Liver (tissue), 9 donors: ENCODE measurements around the gene CCDC92. TPM values are rescaled to one million over a fixed set of nuclear protein-coding genes. Genes with fewer than 3 reads are reported as not detected.

Experiments used
- DNase-seq: peaks from one replicate; pipeline ENCODE4 v3.0.0-alpha.2; 2017; ENCODE audit warnings: low spot score
- H3K27ac ChIP-seq, 2 donors: one replicate each; pipeline ENCODE4 v1.7.0; 2013; ENCODE audit warnings: inconsistent platforms in 2 of 2, low read length in 2 of 2, control low read depth in 1 of 2, low read depth in 1 of 2, mild to moderate bottlenecking in 1 of 2
- H3K27me3 ChIP-seq, 4 donors: one replicate each; pipeline versions ENCODE4 v1.6.1 to v1.7.0; 2013; ENCODE audit warnings: low read length in 3 of 4, inconsistent platforms in 1 of 4, mild to moderate bottlenecking in 1 of 4, moderate library complexity in 1 of 4; ENCODE audit not compliant: control insufficient read depth in 4 of 4, insufficient read depth in 4 of 4
- H3K36me3 ChIP-seq, 4 donors: one replicate each; pipeline versions ENCODE4 v1.6.1 to v1.7.0; 2013; ENCODE audit warnings: low read length in 3 of 4, mild to moderate bottlenecking in 3 of 4, low read depth in 1 of 4, moderate library complexity in 1 of 4; ENCODE audit not compliant: control insufficient read depth in 4 of 4, insufficient read depth in 3 of 4
- H3K4me1 ChIP-seq, 4 donors: one replicate each; pipeline versions ENCODE4 v1.6.1 to v1.7.0; 2013; ENCODE audit warnings: low read length in 3 of 4, mild to moderate bottlenecking in 3 of 4, moderate library complexity in 1 of 4; ENCODE audit not compliant: control insufficient read depth in 4 of 4, insufficient read depth in 4 of 4
- H3K4me3 ChIP-seq, 3 donors: one replicate each; pipeline versions ENCODE4 v1.6.1 to v1.7.0; 2013; ENCODE audit warnings: low read length in 3 of 3, control low read depth in 1 of 3, low read depth in 1 of 3, mild to moderate bottlenecking in 1 of 3
- H3K9ac ChIP-seq, 2 donors: one replicate each; pipeline ENCODE4 v1.7.0; 2013; ENCODE audit warnings: low read length in 2 of 2, mild to moderate bottlenecking in 2 of 2, moderate library complexity in 2 of 2, control low read depth in 1 of 2, low read depth in 1 of 2
- H3K9me3 ChIP-seq, 4 donors: one replicate each; pipeline versions ENCODE4 v1.6.1 to v1.7.0; 2013; ENCODE audit warnings: low read length in 3 of 4; ENCODE audit not compliant: control insufficient read depth in 4 of 4
- ATF3 ChIP-seq: IDR thresholded peaks from 2 replicates; pipeline ENCODE4 v1.6.1; 2016; ENCODE audit warnings: antibody characterized with exemption
- CTCF ChIP-seq: fragments of 150-350 bp; IDR thresholded peaks from 2 replicates; pipeline ENCODE4 v1.5.1; 2017; ENCODE audit warnings: improper control_type of control experiment, low read depth, low read length; ENCODE audit not compliant: missing input control
- EGR1 ChIP-seq, 2 donors: IDR thresholded peaks; 2 replicates each; pipeline ENCODE4 v1.6.1; 2016 to 2018; ENCODE audit warnings: antibody characterized with exemption in 2 of 2, low read depth in 2 of 2
- FOXA1 ChIP-seq: IDR thresholded peaks from 2 replicates; pipeline ENCODE4 v1.6.1; 2016; ENCODE audit warnings: antibody characterized with exemption
- FOXA2 ChIP-seq: IDR thresholded peaks from 2 replicates; pipeline ENCODE4 v1.6.1; 2016; ENCODE audit warnings: antibody characterized with exemption
- GABPA ChIP-seq, 2 donors: IDR thresholded peaks in 1 of 2; conservative IDR thresholded peaks in 1 of 2; 2 replicates each; pipeline ENCODE4 v1.6.1; 2016; ENCODE audit warnings: antibody characterized with exemption in 2 of 2, mild to moderate bottlenecking in 1 of 2, moderate library complexity in 1 of 2
- HNF4A ChIP-seq, 2 donors: conservative IDR thresholded peaks; 2 replicates each; pipeline ENCODE4 v1.6.1; 2016; ENCODE audit warnings: antibody characterized with exemption in 2 of 2, mild to moderate bottlenecking in 2 of 2
- HNF4G ChIP-seq: IDR thresholded peaks from 2 replicates; pipeline ENCODE4 v1.6.1; 2016; ENCODE audit warnings: antibody characterized with exemption
- JUND ChIP-seq, 2 donors: IDR thresholded peaks; 2 replicates each; pipeline ENCODE4 v1.6.1; 2016; ENCODE audit warnings: antibody characterized with exemption in 2 of 2
- MAX ChIP-seq: IDR thresholded peaks from 2 replicates; pipeline ENCODE4 v1.6.1; 2016; ENCODE audit warnings: antibody characterized with exemption
- NR2F2 ChIP-seq: IDR thresholded peaks from 2 replicates; pipeline ENCODE4 v1.6.1; 2016; ENCODE audit warnings: antibody characterized with exemption
- RAD21 ChIP-seq, 2 donors: IDR thresholded peaks; 2 replicates each; pipeline ENCODE4 v1.6.1; 2016; ENCODE audit warnings: antibody characterized with exemption in 2 of 2, mild to moderate bottlenecking in 2 of 2
- REST ChIP-seq: IDR thresholded peaks from 2 replicates; pipeline ENCODE4 v1.6.1; 2016; ENCODE audit warnings: antibody characterized with exemption, mild to moderate bottlenecking
- RXRA ChIP-seq, 2 donors: IDR thresholded peaks; 2 replicates each; pipeline ENCODE4 v1.6.1; 2017 to 2018; ENCODE audit warnings: antibody characterized with exemption in 2 of 2, mild to moderate bottlenecking in 1 of 2
- SP1 ChIP-seq: IDR thresholded peaks from 2 replicates; pipeline ENCODE4 v1.6.1; 2018; ENCODE audit warnings: antibody characterized with exemption, mild to moderate bottlenecking
- TAF1 ChIP-seq: conservative IDR thresholded peaks from 2 replicates; pipeline ENCODE4 v1.6.1; 2016; ENCODE audit warnings: antibody characterized with exemption, mild to moderate bottlenecking
- YY1 ChIP-seq: IDR thresholded peaks from 2 replicates; pipeline ENCODE4 v1.6.1; 2016; ENCODE audit warnings: antibody characterized with exemption, mild to moderate bottlenecking
- ZBTB33 ChIP-seq: IDR thresholded peaks from 2 replicates; pipeline ENCODE4 v1.6.1; 2016; ENCODE audit warnings: antibody characterized with exemption
- WGBS: extraction: QIAGEN DNeasy Blood & Tissue Kit; methylation state at CpG from one replicate; pipeline ENCODE4 v1.1.7; 2013; 5-methylcytosine and 5-hydroxymethylcytosine counted together
- polyA plus RNA-seq, 2 donors: library from polyadenylated mRNA; stranded (reverse) in 1 of 2; unstranded in 1 of 2; fragments of 200-250 nt in 1 of 2; fragments of >200 nt in 1 of 2; fragmentation: Nextera tagmentation in 1 of 2; extraction: Ambion mirVana in 1 of 2; gene quantifications; one replicate each; pipeline versions ENCODE4 v1.2.1 to v1.2.3, GENCODE V29; 2013 to 2015
- total RNA-seq, 2 donors: library from RNA; depleted of rRNA; stranded (reverse); fragments of >200 nt; gene quantifications; one replicate each; pipeline ENCODE4 v1.2.3, GENCODE V29; 2014
- donor health status: healthy.
- donor health status: healthy.
- donor health status: healthy.
- donor health status: healthy.
- donor health status: healthy.

CCDC92 gene
- total and polyA plus RNA-seq, 4 donors: 2.1 to 14.6 (median 9.3) TPM

GRCh38 chr12:123893276-123893675, 79.4 kb downstream of the CCDC92 start:
- no peaks in the 10 kb centered on the region for H3K27me3 ChIP-seq
- peaks cover 0 to 3% (median 0%) of the 10 kb centered on the region in 4 donors for H3K4me1 ChIP-seq
- 87% methylated on average over 9 of the region's 9 CpGs for WGBS
- no peak for TF ChIP-seq REST
- no peak for TF ChIP-seq HNF4A (conservative IDR thresholded peaks at IDR 0.05)
- TF ChIP-seq FOXA2: no peak
- TF ChIP-seq ATF3: no peak
- no peak for TF ChIP-seq GABPA (IDR thresholded peaks at IDR 0.05 in 1 of 2, conservative IDR thresholded peaks at IDR 0.05 in 1 of 2)
- TF ChIP-seq JUND (IDR thresholded peaks at IDR 0.05): no peak
- TF ChIP-seq SP1: no peak
- TF ChIP-seq MAX: no peak
- no peak for TF ChIP-seq NR2F2
- TF ChIP-seq HNF4G: no peak
- TF ChIP-seq RXRA (IDR thresholded peaks at IDR 0.05): no peak
- no peak for TF ChIP-seq TAF1
- no peak for TF ChIP-seq FOXA1
- TF ChIP-seq CTCF: no peak
- no peak overlapping the region for H3K27ac ChIP-seq
- H3K9me3 ChIP-seq: no peaks in the 10 kb centered on the region
- DNase-seq: no peak
- no peak overlapping the region for H3K4me3 ChIP-seq
- H3K9ac ChIP-seq: no peak overlapping the region
- no peaks in the 10 kb centered on the region for H3K36me3 ChIP-seq

GRCh38 chr12:123892853-123893252, 79.8 kb downstream of the CCDC92 start:
- Histone ChIP-seq H3K9ac (no peak overlapping the region), H3K4me3 (no peak overlapping the region), H3K36me3 (no peaks in the 10 kb centered on the region), H3K4me1 (peaks cover 0 to 3% (median 0%) of the 10 kb centered on the region in 4 donors), H3K9me3 (no peaks in the 10 kb centered on the region), H3K27ac (no peak overlapping the region), H3K27me3 (no peaks in the 10 kb centered on the region)
- DNase-seq: no peak
- TF ChIP-seq ZBTB33: no peak
- TF ChIP-seq RXRA (IDR thresholded peaks at IDR 0.05): no peak
- no peak for TF ChIP-seq JUND (IDR thresholded peaks at IDR 0.05)
- TF ChIP-seq EGR1 (IDR thresholded peaks at IDR 0.05; ENCODE audit: low read depth in 2 of 2): no peak
- no peak for TF ChIP-seq CTCF
- no peak for TF ChIP-seq TAF1
- no peak for TF ChIP-seq YY1
- TF ChIP-seq RAD21 (IDR thresholded peaks at IDR 0.05): no peak
- no peak for TF ChIP-seq SP1
- TF ChIP-seq HNF4A (conservative IDR thresholded peaks at IDR 0.05): no peak
- 73% methylated on average over 10 of the region's 10 CpGs for WGBS
